GM12891 (cell line): ENCODE measurements around the gene STBD1.

Experiments used
- PAX5 ChIP-seq: IDR thresholded peaks from 2 replicates; pipeline ENCODE4 v1.6.1; 2011; ENCODE audit warnings: low read length, moderate library complexity, mild to moderate bottlenecking; ENCODE audit not compliant: insufficient read depth, severe bottlenecking
- POLR2A ChIP-seq: IDR thresholded peaks from 2 replicates; pipeline ENCODE4 v1.6.1; 2011; ENCODE audit warnings: low read depth, low read length, control low read depth
- POLR2AphosphoS5 ChIP-seq: IDR thresholded peaks from 2 replicates; pipeline ENCODE4 v1.6.1; 2011; ENCODE audit warnings: low read depth, low read length, control low read depth
- POU2F2 ChIP-seq: IDR thresholded peaks from 2 replicates; pipeline ENCODE4 v1.6.1; 2011; ENCODE audit warnings: low read depth, mild to moderate bottlenecking, control low read depth, low read length, moderate library complexity
- SPI1 ChIP-seq: IDR thresholded peaks from 2 replicates; pipeline ENCODE4 v1.6.1; 2011; ENCODE audit warnings: low read depth, low read length, control low read depth
- TAF1 ChIP-seq: IDR thresholded peaks from 2 replicates; pipeline ENCODE4 v1.6.1; 2011; ENCODE audit warnings: low read depth, low read length, control low read depth

DNA sequence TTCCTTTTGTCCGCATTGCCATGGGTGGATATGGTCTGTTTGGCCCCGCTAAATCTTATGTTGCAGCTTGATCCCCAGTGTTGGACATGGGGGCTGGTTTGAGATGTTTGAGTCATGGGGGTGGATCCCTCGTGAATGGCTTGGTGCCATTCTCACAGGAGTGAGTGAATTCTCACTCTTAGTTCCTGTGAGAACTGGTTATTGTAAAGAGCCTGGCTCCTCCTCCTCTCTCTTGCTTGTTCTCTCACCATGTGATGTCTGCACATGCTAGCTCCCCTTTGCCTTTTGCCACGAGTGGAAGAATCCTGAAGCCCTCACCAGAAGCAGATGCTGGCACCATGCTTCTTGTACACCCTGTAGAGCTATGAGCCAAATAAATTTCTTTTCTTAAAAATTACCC lies 22.6 kb upstream of the STBD1 start:
- TF ChIP-seq POLR2A (no peak), SPI1 (no peak), POLR2AphosphoS5 (no peak), POU2F2 (no peak), TAF1 (no peak), PAX5 (no peak)
